Testis (tissue), 2 donors: ENCODE data around the gene TERT.

Experiments
- POLR2A ChIP-seq: fragments of 450-650 bp; IDR thresholded peaks from one replicate; pipeline ENCODE4 v1.6.1; 2017; ENCODE audit warnings: antibody characterized with exemption, mild to moderate bottlenecking, moderate library complexity
- TF ChIP-seq, protein P1 (sequence below), 3 experiments: fragments of 450-650 bp in 2 of 3; fragments of 200-600 bp in 1 of 3; sonication (generic) in 1 of 3; IDR thresholded peaks; one replicate each; pipeline ENCODE4 v1.5.1; 2016 to 2019; ENCODE audit warnings: antibody characterized with exemption in 3 of 3, mild to moderate bottlenecking in 2 of 3, moderate library complexity in 1 of 3

DNA sequence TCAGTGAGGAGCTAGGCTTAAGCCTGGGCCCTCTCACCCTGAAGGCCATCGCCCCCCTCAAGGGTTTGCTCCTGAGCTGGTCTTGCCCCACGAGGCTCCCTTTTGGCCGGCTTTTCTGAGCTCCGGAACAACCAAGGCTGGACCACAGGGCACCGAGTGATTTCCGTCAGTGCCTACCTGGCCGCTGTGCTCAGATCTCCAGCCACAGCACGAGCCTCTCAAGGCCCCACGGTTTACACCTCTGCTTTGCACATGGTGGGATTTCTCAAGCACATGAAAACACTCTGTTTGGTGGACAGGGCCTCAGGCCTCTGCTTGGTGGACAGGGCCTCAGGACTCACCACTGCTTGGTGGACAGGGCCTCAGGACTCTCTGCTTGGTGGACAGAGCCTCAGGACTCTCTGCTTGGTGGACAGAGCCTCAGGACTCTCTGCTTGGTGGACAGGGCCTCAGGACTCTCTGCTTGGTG lies 34.3 kb upstream of the TERT start:
- TF ChIP-seq, protein P1, sequence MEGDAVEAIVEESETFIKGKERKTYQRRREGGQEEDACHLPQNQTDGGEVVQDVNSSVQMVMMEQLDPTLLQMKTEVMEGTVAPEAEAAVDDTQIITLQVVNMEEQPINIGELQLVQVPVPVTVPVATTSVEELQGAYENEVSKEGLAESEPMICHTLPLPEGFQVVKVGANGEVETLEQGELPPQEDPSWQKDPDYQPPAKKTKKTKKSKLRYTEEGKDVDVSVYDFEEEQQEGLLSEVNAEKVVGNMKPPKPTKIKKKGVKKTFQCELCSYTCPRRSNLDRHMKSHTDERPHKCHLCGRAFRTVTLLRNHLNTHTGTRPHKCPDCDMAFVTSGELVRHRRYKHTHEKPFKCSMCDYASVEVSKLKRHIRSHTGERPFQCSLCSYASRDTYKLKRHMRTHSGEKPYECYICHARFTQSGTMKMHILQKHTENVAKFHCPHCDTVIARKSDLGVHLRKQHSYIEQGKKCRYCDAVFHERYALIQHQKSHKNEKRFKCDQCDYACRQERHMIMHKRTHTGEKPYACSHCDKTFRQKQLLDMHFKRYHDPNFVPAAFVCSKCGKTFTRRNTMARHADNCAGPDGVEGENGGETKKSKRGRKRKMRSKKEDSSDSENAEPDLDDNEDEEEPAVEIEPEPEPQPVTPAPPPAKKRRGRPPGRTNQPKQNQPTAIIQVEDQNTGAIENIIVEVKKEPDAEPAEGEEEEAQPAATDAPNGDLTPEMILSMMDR (IDR thresholded peaks at IDR 0.05), result no peak
- no peak for TF ChIP-seq POLR2A
